ENCODE results near the gene ELMO3. TPM values are rescaled to one million over a fixed set of nuclear protein-coding genes. Genes with fewer than 3 reads are reported as not detected.

ELMO3 gene
- total and polyA plus RNA-seq, 2 of the 13 experiments (the other 11 are each of a cell fraction or from before 2014, with no cell fraction given) = 2.6 to 4.0 TPM

GRCh38 chr16:67226804-67227566, 28.1 kb downstream of the ELMO3 start, which contains the start of gene TMEM208 (continued):
- TF ChIP-seq GMEB1 (CRISPR knock-in tag; IDR thresholded peaks at IDR 0.05; ENCODE audit: borderline replicate concordance) (peak; percentile 89), HCFC1 (IDR thresholded peaks at IDR 0.05; ENCODE audit: low read depth, low read length) (peak; percentile 100), ZC3H13 (CRISPR knock-in tag; IDR thresholded peaks at IDR 0.05) (peak; percentile 86), FOXA3 (CRISPR knock-in tag; IDR thresholded peaks at IDR 0.05) (peak; percentile 82), YEATS2 (CRISPR knock-in tag; IDR thresholded peaks at IDR 0.05; ENCODE audit: borderline replicate concordance) (peak; percentile 100), MAFF (IDR thresholded peaks at IDR 0.05; ENCODE audit: low read depth, low read length) (peak; percentile 17; the same call in 1 of the 2 replicates), SP1 (IDR thresholded peaks at IDR 0.05) (no peak), SP1 (CRISPR knock-in tag; IDR thresholded peaks at IDR 0.05) (peak; percentile 100), ATF5 (CRISPR knock-in tag; IDR thresholded peaks at IDR 0.05; ENCODE audit: low read depth) (no peak; the same call in 1 of the 2 replicates), EED (CRISPR knock-in tag; IDR thresholded peaks at IDR 0.05) (no peak), SNRNP70 (IDR thresholded peaks at IDR 0.05; ENCODE audit: low read depth, low read length) (no peak), THAP11 (CRISPR knock-in tag; IDR thresholded peaks at IDR 0.05) (peak; percentile 100), ZNF512 (CRISPR knock-in tag; IDR thresholded peaks at IDR 0.05) (no peak), SPEN (CRISPR knock-in tag; IDR thresholded peaks at IDR 0.05; ENCODE audit: low read depth) (peak; percentile 99), ZFP82 (CRISPR knock-in tag; IDR thresholded peaks at IDR 0.05; ENCODE audit: borderline replicate concordance) (no peak), DMAP1 (CRISPR knock-in tag; IDR thresholded peaks at IDR 0.05) (peak; percentile 97), HNRNPH1 (optimal IDR thresholded peaks at IDR 0.05; ENCODE audit: low read depth, low read length) (no peak), NFIC (IDR thresholded peaks at IDR 0.05; ENCODE audit: low read length) (no peak), NR2C2 (CRISPR knock-in tag; IDR thresholded peaks at IDR 0.05; ENCODE audit: borderline replicate concordance) (peak; percentile 94), ZBTB34 (CRISPR knock-in tag; IDR thresholded peaks at IDR 0.05) (no peak), YEATS4 (CRISPR knock-in tag; IDR thresholded peaks at IDR 0.05; ENCODE audit: borderline replicate concordance) (peak; percentile 88), ZNF414 (CRISPR knock-in tag; IDR thresholded peaks at IDR 0.05) (peak; percentile 37; the same call in 1 of the 2 replicates)

Data from HepG2 (cell line).